Erythroblast (primary cell): ENCODE results near the gene PLA2G5.
A peak's percentile ranks its signal among the peaks of the same experiment; 100 is the strongest.

Experiments used
- DNase-seq, 2 experiments: peaks; one replicate each; lab custom pipeline; 2025; lab: John Stamatoyannopoulos, UW
- GATA1 ChIP-seq: IDR thresholded peaks from 2 replicates; pipeline ENCODE4 v1.6.1; 2011; ENCODE audit warnings: low read depth, mild to moderate bottlenecking, control low read depth, low read length, moderate library complexity
- POLR2A ChIP-seq: IDR thresholded peaks from 2 replicates; pipeline ENCODE4 v1.6.1; 2011; ENCODE audit warnings: mild to moderate bottlenecking, low read length

PLA2G5 gene

GRCh38 chr1:20089328-20090077, 19.5 kb downstream of the PLA2G5 start:
- TF ChIP-seq POLR2A (no peak), GATA1 (no peak)
- DNase-seq = no peak

- no peak for TF ChIP-seq GATA1
- no peak for TF ChIP-seq POLR2A
- DNase-seq = no peak
Observed at GRCh38 chr1:20090119-20090518, 20.1 kb downstream of the PLA2G5 start.

GRCh38 chr1:20090641-20091040, 20.6 kb downstream of the PLA2G5 start:
- TF ChIP-seq GATA1 (no peak), POLR2A (no peak)

GRCh38 chr1:20093303-20093702, 23.3 kb downstream of the PLA2G5 start:
- no peak for TF ChIP-seq GATA1
- no peak for DNase-seq

More at GRCh38 chr1:20090641-20091040, 20.6 kb downstream of the PLA2G5 start:
- DNase-seq = no peak

GRCh38 chr1:20093940-20094391, 24.0 kb downstream of the PLA2G5 start:
- no peak for DNase-seq
- TF ChIP-seq POLR2A (no peak), GATA1 (no peak)

GRCh38 chr1:20095564-20096434, 25.8 kb downstream of the PLA2G5 start:
- no peak for TF ChIP-seq GATA1
- no peak for TF ChIP-seq POLR2A
- no peak for DNase-seq

- TF ChIP-seq GATA1 = no peak
- TF ChIP-seq POLR2A = no peak
- no peak for DNase-seq
Observed at GRCh38 chr1:20096840-20097447, 26.9 kb downstream of the PLA2G5 start.

GRCh38 chr1:20099533-20099932, 29.5 kb downstream of the PLA2G5 start:
- DNase-seq = no peak
- TF ChIP-seq GATA1 (no peak), POLR2A (no peak)

- DNase-seq = peak; percentile 22 to 34
Observed at GRCh38 chr1:20100632-20101355, 30.8 kb downstream of the PLA2G5 start.

GRCh38 chr1:20102875-20103274, 32.9 kb downstream of the PLA2G5 start:
- TF ChIP-seq POLR2A = no peak
- TF ChIP-seq GATA1 = no peak
- DNase-seq = no peak

More at GRCh38 chr1:20100632-20101355, 30.8 kb downstream of the PLA2G5 start:
- TF ChIP-seq GATA1 (no peak), POLR2A (no peak)

GRCh38 chr1:20105856-20106255, 35.9 kb downstream of the PLA2G5 start:
- TF ChIP-seq GATA1 = no peak
- no peak for TF ChIP-seq POLR2A
- peak in 1 of 2 experiments; percentile 16 for DNase-seq

GRCh38 chr1:20107351-20107750, 37.4 kb downstream of the PLA2G5 start:
- TF ChIP-seq POLR2A (no peak), GATA1 (no peak)
- DNase-seq = no peak

- TF ChIP-seq GATA1 (no peak), POLR2A (no peak)
- no peak for DNase-seq
Observed at GRCh38 chr1:20107796-20108195, 37.8 kb downstream of the PLA2G5 start.

GRCh38 chr1:20108366-20109123, 38.6 kb downstream of the PLA2G5 start:
- no peak for DNase-seq
- no peak for TF ChIP-seq GATA1
- TF ChIP-seq POLR2A = no peak
